Thyroid gland (tissue), 4 donors: ENCODE measurements around the gene CACNA1B.

Experiments used
- POLR2A ChIP-seq, 2 donors: fragments of 450-650 bp; IDR thresholded peaks; one replicate each; pipeline ENCODE4 v1.6.1; 2017; ENCODE audit warnings: antibody characterized with exemption in 2 of 2, mild to moderate bottlenecking in 2 of 2, moderate library complexity in 1 of 2
- TF ChIP-seq, protein P1 (sequence below), 6 experiments: fragments of 200-600 bp in 3 of 6; fragments of 450-650 bp in 3 of 6; sonication (generic) in 3 of 6; IDR thresholded peaks; one replicate each; pipeline ENCODE4 v1.5.1; 2016 to 2019; ENCODE audit warnings: antibody characterized with exemption in 6 of 6, mild to moderate bottlenecking in 2 of 6, inconsistent platforms in 1 of 6, moderate library complexity in 1 of 6

DNA sequence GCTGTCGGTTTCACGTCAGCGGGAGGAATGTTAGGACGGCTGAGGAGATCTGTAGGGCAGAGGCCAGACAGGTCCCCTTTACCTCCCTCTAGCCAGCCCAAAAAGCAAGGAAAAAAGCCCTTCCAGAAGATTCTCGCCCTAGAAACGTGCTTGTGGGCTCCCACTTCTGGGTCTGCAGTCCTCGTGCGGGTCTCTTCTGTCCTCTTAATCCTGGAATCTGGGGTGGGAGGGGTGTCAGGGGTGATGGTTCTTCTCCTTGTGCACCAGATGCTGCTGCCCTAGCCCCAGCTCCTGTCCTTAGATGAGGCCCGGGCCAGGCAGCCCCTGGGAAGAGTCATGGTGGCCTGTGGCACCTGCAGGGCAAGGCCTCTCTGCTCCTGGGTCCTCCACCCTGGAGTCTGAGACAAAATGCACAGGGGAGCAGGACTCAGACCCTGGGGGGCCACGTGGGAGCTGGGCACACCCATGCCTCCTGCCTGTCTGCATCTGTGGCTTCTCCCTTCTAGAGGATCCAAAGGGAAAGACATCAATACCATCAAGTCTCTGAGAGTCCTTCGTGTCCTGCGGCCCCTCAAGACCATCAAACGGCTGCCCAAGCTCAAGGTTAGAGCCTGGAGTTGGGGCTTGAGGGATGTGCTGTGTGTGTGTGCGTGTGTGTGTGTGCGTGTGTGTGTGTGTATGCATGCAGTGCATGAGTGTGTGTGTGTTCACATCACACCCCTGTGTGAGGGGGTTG is 174.2 kb downstream of the CACNA1B start:
- TF ChIP-seq POLR2A (IDR thresholded peaks at IDR 0.05): no peak
- TF ChIP-seq, protein P1, sequence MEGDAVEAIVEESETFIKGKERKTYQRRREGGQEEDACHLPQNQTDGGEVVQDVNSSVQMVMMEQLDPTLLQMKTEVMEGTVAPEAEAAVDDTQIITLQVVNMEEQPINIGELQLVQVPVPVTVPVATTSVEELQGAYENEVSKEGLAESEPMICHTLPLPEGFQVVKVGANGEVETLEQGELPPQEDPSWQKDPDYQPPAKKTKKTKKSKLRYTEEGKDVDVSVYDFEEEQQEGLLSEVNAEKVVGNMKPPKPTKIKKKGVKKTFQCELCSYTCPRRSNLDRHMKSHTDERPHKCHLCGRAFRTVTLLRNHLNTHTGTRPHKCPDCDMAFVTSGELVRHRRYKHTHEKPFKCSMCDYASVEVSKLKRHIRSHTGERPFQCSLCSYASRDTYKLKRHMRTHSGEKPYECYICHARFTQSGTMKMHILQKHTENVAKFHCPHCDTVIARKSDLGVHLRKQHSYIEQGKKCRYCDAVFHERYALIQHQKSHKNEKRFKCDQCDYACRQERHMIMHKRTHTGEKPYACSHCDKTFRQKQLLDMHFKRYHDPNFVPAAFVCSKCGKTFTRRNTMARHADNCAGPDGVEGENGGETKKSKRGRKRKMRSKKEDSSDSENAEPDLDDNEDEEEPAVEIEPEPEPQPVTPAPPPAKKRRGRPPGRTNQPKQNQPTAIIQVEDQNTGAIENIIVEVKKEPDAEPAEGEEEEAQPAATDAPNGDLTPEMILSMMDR (IDR thresholded peaks at IDR 0.05): no peak
